Measurements from ENCODE around the gene TRAK1. TPM values are rescaled to one million over a fixed set of nuclear protein-coding genes. Genes with fewer than 3 reads are reported as not detected.
A peak's percentile ranks its signal among the peaks of the same experiment; 100 is the strongest.
"Not testable (repeated sequence)": the region's sequence is repeated elsewhere in the genome, so short reads cannot be mapped to it uniquely, and the experiment has no call there.

TRAK1 gene, protein sequence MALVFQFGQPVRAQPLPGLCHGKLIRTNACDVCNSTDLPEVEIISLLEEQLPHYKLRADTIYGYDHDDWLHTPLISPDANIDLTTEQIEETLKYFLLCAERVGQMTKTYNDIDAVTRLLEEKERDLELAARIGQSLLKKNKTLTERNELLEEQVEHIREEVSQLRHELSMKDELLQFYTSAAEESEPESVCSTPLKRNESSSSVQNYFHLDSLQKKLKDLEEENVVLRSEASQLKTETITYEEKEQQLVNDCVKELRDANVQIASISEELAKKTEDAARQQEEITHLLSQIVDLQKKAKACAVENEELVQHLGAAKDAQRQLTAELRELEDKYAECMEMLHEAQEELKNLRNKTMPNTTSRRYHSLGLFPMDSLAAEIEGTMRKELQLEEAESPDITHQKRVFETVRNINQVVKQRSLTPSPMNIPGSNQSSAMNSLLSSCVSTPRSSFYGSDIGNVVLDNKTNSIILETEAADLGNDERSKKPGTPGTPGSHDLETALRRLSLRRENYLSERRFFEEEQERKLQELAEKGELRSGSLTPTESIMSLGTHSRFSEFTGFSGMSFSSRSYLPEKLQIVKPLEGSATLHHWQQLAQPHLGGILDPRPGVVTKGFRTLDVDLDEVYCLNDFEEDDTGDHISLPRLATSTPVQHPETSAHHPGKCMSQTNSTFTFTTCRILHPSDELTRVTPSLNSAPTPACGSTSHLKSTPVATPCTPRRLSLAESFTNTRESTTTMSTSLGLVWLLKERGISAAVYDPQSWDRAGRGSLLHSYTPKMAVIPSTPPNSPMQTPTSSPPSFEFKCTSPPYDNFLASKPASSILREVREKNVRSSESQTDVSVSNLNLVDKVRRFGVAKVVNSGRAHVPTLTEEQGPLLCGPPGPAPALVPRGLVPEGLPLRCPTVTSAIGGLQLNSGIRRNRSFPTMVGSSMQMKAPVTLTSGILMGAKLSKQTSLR
- total RNA-seq: 41.0 and 42.6 TPM in 2 replicates
- long read RNA-seq, partial matches to known transcripts: 17 of 19 reads
- long read RNA-seq, other reads (novel, unspliced or antisense): 2 of 19 reads

DNA sequence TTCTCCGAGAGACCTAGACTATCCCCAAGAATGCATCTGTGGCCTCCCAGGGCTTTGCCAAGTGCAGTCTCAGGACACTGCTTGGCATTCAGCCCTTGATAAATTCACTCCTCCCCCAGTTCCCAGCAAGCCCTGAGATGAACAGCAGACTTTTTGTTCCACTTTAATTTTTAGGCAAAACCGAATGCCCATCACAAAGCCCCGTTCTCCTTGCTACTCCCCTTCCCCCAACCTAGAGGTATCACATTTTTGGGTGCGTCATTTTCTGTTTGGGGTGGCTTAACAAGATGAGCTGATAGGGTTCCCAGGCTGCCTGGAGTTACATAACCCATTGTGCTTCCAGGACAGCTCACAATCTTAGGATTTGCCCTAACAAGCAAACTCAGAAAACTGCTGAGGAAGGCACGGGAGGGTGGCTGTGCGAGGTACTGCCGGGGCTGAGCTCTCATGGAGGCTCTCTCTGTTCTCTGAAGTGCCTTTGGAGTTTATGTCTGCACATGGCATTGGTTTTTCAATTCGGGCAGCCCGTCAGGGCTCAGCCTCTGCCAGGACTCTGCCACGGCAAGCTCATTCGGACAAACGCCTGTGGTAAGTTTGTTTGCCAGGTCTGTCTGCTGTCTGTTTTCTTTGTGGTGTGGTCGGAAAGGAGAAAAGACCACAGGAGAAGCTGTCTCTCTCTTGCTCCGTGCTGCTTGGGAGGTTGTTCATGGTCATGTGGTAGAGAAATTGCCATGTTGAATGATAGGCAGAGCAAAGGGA lies at the start of gene TRAK1:
TSS of gene TRAK1 (plus strand) at position 385 of the 759 bp plus-strand sequence. CDS start at position 498, 113 bp downstream.
- Mint-ChIP-seq H3K4me3 (no peak within 1 kb of the TSS), H3K27me3 (ENCODE audit: low read depth) (no peaks in the 10 kb centered on the region), H3K4me1 (peaks cover 38% of the 10 kb centered on the region), H3K36me3 (ENCODE audit: low read depth) (peaks cover 25% of the 10 kb centered on the region), H3K9me3 (no peaks in the 10 kb centered on the region), H3K27ac (ENCODE audit: unreplicated experiment) (peak within 1 kb of the TSS; percentile 83)
- DNase-seq (ENCODE audit: low read depth, low spot score): no peak
- TF ChIP-seq, protein P1, sequence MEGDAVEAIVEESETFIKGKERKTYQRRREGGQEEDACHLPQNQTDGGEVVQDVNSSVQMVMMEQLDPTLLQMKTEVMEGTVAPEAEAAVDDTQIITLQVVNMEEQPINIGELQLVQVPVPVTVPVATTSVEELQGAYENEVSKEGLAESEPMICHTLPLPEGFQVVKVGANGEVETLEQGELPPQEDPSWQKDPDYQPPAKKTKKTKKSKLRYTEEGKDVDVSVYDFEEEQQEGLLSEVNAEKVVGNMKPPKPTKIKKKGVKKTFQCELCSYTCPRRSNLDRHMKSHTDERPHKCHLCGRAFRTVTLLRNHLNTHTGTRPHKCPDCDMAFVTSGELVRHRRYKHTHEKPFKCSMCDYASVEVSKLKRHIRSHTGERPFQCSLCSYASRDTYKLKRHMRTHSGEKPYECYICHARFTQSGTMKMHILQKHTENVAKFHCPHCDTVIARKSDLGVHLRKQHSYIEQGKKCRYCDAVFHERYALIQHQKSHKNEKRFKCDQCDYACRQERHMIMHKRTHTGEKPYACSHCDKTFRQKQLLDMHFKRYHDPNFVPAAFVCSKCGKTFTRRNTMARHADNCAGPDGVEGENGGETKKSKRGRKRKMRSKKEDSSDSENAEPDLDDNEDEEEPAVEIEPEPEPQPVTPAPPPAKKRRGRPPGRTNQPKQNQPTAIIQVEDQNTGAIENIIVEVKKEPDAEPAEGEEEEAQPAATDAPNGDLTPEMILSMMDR (conservative IDR thresholded peaks at IDR 0.05): no peak

DNA sequence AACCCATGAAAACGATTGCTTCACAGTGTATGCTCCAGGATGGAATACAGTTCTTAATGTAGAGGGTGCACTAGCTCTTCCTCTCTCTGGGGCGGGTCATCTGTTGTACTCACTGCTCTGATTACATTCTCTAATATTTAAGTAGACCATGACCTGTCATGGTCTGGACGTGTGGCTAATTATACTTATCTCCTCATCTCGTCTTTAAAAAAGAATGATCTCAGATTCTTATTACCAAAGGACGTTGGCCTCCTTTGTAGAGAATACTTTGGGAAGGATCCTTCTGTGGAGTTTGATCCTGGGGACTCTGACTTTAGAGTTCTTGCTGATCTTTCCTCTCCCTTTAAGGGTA lies 48.4 kb upstream of the TRAK1 start:
- Mint-ChIP-seq H3K9me3 (no peaks in the 10 kb centered on the region), H3K4me1 (peaks cover 49% of the 10 kb centered on the region), H3K36me3 (ENCODE audit: low read depth) (no peaks in the 10 kb centered on the region), H3K4me3 (peak overlapping the region; percentile 70), H3K27ac (ENCODE audit: unreplicated experiment) (peak overlapping the region; percentile 99), H3K27me3 (ENCODE audit: low read depth) (no peaks in the 10 kb centered on the region)
- TF ChIP-seq, protein P1 (conservative IDR thresholded peaks at IDR 0.05): no peak
- DNase-seq (ENCODE audit: low read depth, low spot score): no peak

DNA sequence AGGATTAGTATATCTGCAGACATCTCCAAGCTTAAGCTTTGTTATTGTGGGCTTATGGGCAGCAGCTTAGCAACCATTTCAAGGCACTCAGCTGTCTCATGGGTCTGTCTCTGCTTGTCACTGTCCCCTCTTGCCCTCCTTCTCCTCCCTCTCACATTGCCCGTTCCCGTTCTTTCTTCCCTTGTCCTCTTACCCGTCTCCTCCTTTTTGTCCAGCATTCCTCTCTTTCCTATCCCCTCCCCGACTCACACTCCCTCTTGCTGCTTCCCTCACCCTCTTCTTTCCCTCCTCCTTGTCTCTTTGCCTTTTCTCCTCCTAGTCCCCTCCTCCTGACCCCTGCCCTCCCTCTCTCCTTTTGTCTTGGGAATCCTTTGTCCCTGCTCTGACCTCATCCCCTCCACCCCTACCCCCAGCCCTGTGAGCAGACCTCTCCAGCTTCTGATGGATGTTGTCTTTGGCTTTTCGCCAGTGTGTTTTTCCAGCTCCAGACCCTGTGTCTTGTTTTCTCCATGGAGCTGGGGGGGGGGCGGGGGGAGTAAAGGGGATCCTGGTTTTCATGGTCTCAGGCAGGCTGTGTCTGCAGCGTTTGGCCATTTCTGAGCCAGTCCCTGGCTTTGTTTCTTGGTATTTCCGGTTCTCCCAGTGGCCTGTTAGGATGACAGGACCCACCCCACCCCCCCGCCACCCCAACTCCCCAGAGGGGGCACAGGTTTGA lies 47.9 kb upstream of the TRAK1 start:
- TF ChIP-seq, protein P1 (conservative IDR thresholded peaks at IDR 0.05): no peak
- H3K4me3 Mint-ChIP-seq: peak overlapping the region; percentile 70
- peaks cover 52% of the 10 kb centered on the region for H3K4me1 Mint-ChIP-seq
- H3K9me3 Mint-ChIP-seq: no peaks in the 10 kb centered on the region
- H3K27me3 Mint-ChIP-seq (ENCODE audit: low read depth): no peaks in the 10 kb centered on the region
- H3K36me3 Mint-ChIP-seq (ENCODE audit: low read depth): no peaks in the 10 kb centered on the region
- DNase-seq (ENCODE audit: low read depth, low spot score): peak; percentile 68
- H3K27ac Mint-ChIP-seq (ENCODE audit: unreplicated experiment): peak overlapping the region; percentile 99

DNA sequence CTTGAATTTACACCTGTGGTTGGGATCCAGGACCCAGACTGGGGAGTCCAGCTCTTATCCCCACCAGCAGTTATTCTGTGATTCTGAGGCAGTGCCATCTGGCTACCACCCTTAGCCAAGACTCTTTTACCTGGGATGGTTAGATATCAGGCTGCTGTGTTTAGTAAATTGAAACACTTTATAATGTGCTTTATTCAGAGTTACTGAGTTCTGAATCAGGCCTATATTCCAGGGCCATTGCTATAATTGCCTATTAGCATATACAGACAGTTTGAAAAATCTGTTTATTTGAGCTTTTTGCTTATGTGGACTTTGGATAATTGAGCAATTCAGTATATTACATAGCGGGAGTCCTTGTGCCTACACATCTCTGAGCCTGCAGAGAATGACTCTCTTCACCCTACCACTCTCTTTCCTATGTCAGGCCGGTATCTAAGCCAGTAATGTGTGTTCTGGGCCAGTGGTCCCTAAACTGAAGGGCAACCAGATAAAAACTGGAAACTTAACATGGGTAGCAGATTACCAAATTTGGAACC lies 45.4 kb upstream of the TRAK1 start:
- peaks cover 67% of the 10 kb centered on the region for H3K4me1 Mint-ChIP-seq
- no peak overlapping the region for H3K27ac Mint-ChIP-seq (ENCODE audit: unreplicated experiment)
- H3K9me3 Mint-ChIP-seq: no peaks in the 10 kb centered on the region
- H3K36me3 Mint-ChIP-seq (ENCODE audit: low read depth): no peaks in the 10 kb centered on the region
- TF ChIP-seq, protein P1 (conservative IDR thresholded peaks at IDR 0.05): no peak
- H3K27me3 Mint-ChIP-seq (ENCODE audit: low read depth): no peaks in the 10 kb centered on the region
- DNase-seq (ENCODE audit: low read depth, low spot score): no peak
- no peak overlapping the region for H3K4me3 Mint-ChIP-seq

DNA sequence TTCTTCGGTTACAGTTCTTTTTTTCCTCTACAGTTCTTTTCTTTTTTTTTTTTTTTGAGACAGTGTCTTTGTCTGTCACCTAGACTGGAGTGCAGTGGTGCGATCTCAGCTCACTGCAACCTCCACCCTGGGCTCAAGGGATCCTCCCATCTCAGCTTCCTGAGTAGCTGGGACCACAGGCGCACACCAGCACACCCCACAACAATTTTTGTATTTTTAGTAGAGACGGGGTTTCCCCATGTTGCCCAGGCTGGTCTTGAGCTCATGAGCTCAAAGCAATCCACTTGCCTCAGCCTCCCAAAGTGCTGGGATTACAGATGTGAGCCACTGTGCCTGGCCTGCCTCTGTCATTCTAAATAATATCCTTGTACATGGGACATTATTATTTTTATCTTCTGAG lies 42.6 kb upstream of the TRAK1 start:
- not testable (repeated sequence) for H3K27me3 Mint-ChIP-seq (ENCODE audit: low read depth); H3K27ac Mint-ChIP-seq (ENCODE audit: unreplicated experiment); H3K4me3 Mint-ChIP-seq; DNase-seq (ENCODE audit: low read depth, low spot score); H3K9me3 Mint-ChIP-seq; H3K36me3 Mint-ChIP-seq (ENCODE audit: low read depth)
- H3K4me1 Mint-ChIP-seq: peaks cover 76% of the 10 kb centered on the region

All from neural crest cell (in vitro differentiated cells).